Ishikawa (cell line): ENCODE results near the gene SEMA6C.

Source experiments
- RAD21 ChIP-seq: IDR thresholded peaks from 2 replicates; pipeline ENCODE4 v1.6.1; 2012; ENCODE audit warnings: low read depth
- YY1 ChIP-seq: IDR thresholded peaks from 2 replicates; pipeline ENCODE4 v1.6.1; 2012; ENCODE audit warnings: low read depth

- TF ChIP-seq RAD21 (no peak), YY1 (no peak)
Observed at GRCh38 chr1:151144474-151145303, 1.7 kb downstream of the SEMA6C start.
